ENCODE measurements around the gene PRDM12. TPM values are rescaled to one million over a fixed set of nuclear protein-coding genes. Genes with fewer than 3 reads are reported as not detected.

Gene PRDM12
- polyA plus RNA-seq, 1 experiment: not detected

DNA sequence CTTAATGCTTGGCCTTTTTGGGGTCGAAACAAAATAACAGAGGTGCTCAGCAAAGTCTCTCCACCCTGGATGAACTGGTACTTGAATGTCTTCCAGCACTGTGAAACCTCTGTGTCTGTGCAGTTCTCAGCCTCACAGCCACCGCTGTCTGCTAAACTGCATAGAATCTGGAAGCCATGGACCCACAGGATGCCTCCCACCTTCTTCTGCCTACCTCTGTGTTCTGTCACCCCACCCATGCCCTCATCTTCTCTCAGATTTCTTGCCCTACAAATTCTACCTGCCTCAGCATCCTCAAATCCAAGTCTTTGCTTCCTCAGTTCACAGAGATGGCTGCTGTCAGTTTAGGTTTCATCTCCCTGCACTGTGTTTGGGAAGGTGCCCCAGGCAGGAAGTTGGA lies 64.8 kb downstream of the PRDM12 start:
- H3K27ac ChIP-seq (ENCODE audit: low read depth, low read length): peak overlapping the region; percentile 22
- ChIA-PET CTCF (no interaction called here), POLR2A (no interaction called here)
- H3K4me3 ChIP-seq (ENCODE audit: low read depth, low read length): no peak overlapping the region
- H3K9me3 ChIP-seq (ENCODE audit: control insufficient read depth, insufficient read depth, low read length): no peaks in the 10 kb centered on the region
- DNase-seq (ENCODE audit: low read depth, low spot score): no peak
- no peaks in the 10 kb centered on the region for H3K27me3 ChIP-seq (ENCODE audit: control insufficient read depth, insufficient read depth, low read length)
- TF ChIP-seq CTCF (IDR thresholded peaks at IDR 0.05; ENCODE audit: low read depth, low read length): no peak

- H3K27ac ChIP-seq (ENCODE audit: low read depth, low read length): no peak overlapping the region
- no peak for TF ChIP-seq CTCF (IDR thresholded peaks at IDR 0.05; ENCODE audit: low read depth, low read length)
- no peak overlapping the region for H3K4me3 ChIP-seq (ENCODE audit: low read depth, low read length)
- POLR2A ChIA-PET: no interaction called here
- no peak for DNase-seq (ENCODE audit: low read depth, low spot score)
- CTCF ChIA-PET: interaction anchor here (0.6 to 1.9 kb wide), 6 partner anchors 17 to 139 kb away, joined by 3 to 6 read pairs (median 3); no protein-coding TSS in a partner anchor
- H3K9me3 ChIP-seq (ENCODE audit: control insufficient read depth, insufficient read depth, low read length): no peaks in the 10 kb centered on the region
- no peaks in the 10 kb centered on the region for H3K27me3 ChIP-seq (ENCODE audit: control insufficient read depth, insufficient read depth, low read length)
These were observed 67.0 kb downstream of the PRDM12 start for GRCh38 chr9:130731355-130731754.

- Histone ChIP-seq H3K9me3 (ENCODE audit: control insufficient read depth, insufficient read depth, low read length) (no peaks in the 10 kb centered on the region), H3K27me3 (ENCODE audit: control insufficient read depth, insufficient read depth, low read length) (no peaks in the 10 kb centered on the region), H3K27ac (ENCODE audit: low read depth, low read length) (no peak overlapping the region), H3K4me3 (ENCODE audit: low read depth, low read length) (no peak overlapping the region)
- TF ChIP-seq CTCF (IDR thresholded peaks at IDR 0.05; ENCODE audit: low read depth, low read length): peak; percentile 18; the same call in 1 of the 2 replicates
- POLR2A ChIA-PET: no interaction called here
- no peak for DNase-seq (ENCODE audit: low read depth, low spot score)
- CTCF ChIA-PET: interaction anchor here (0.6 to 1.9 kb wide), 7 partner anchors 8 to 135 kb away, joined by 3 to 6 read pairs (median 4); no protein-coding TSS in a partner anchor
These were observed 67.7 kb downstream of the PRDM12 start for GRCh38 chr9:130732136-130732535.

Small RNA genes within 50 kb of the gene (small RNA-seq; reads per million reads assigned to genes)
- gene AL359092.1 (ENCODE audit: insufficient read length, low read depth) (not detected), gene MIR6856 (ENCODE audit: insufficient read length, low read depth) (not detected)

Other genes starting within 250 kb of the PRDM12 start
- 99.5 and 115 TPM in 2 replicates for gene ASS1, start 219.6 kb upstream of the PRDM12 start, polyA plus RNA-seq (2011; rRNA removed)
- gene FUBP3, start 85.0 kb upstream of the PRDM12 start, polyA plus RNA-seq (2011; rRNA removed): 31.2 and 32.8 TPM in 2 replicates
- 22.9 and 29.5 TPM in 2 replicates for gene EXOSC2, start 29.2 kb downstream of the PRDM12 start, polyA plus RNA-seq (2011; rRNA removed)
- 37.5 and 51.3 TPM in 2 replicates for gene ABL1, start 170.7 kb downstream of the PRDM12 start, polyA plus RNA-seq (2011; rRNA removed)
- not detected in 2 replicates for gene QRFP, start 232.2 kb downstream of the PRDM12 start, polyA plus RNA-seq (2011; rRNA removed)

Data from AG04450 (cell line).